ENCODE results near the gene ISG15. TPM values are rescaled to one million over a fixed set of nuclear protein-coding genes. Genes with fewer than 3 reads are reported as not detected.
A peak's percentile ranks its signal among the peaks of the same experiment; 100 is the strongest.

Gene ISG15
- total RNA-seq, 2 donors from 2014 or later: 46.6 to 48.4 TPM

- Histone ChIP-seq H3K9ac (ENCODE audit: extremely low read depth, low read length, poor library complexity, severe bottlenecking) (no peak overlapping the region), H3K36me3 (ENCODE audit: control insufficient read depth, insufficient read depth, low read length) (peaks cover 9% of the 10 kb centered on the region), H3K27ac (ENCODE audit: low read depth, low read length) (peak overlapping the region; percentile 86), H3K9me3 (ENCODE audit: control insufficient read depth, low read length) (no peaks in the 10 kb centered on the region), H3K4me3 (ENCODE audit: low read length) (no peak overlapping the region), H3K27me3 (ENCODE audit: control insufficient read depth, insufficient read depth, low read length, poor library complexity, severe bottlenecking) (peaks cover 4% of the 10 kb centered on the region), H3K4me1 (ENCODE audit: control insufficient read depth, insufficient read depth, low read length) (peaks cover 6% of the 10 kb centered on the region)
- H3K4me3 Mint-ChIP-seq: no peak overlapping the region
- H3K27me3 Mint-ChIP-seq (ENCODE audit: insufficient read depth): peaks cover 31% of the 10 kb centered on the region
- H3K27ac Mint-ChIP-seq: no peak overlapping the region
- H3K9me3 Mint-ChIP-seq: no peaks in the 10 kb centered on the region
- no peak for DNase-seq
- peaks cover 9% of the 10 kb centered on the region for H3K4me1 Mint-ChIP-seq
- 92 to 95% methylated on average over 8 to 11 of the region's 11 CpGs for WGBS, 2 experiments (ENCODE audit: insufficient coverage in 1 of 2, insufficient read length in 1 of 2)
- no peak for TF ChIP-seq CTCF (conservative IDR thresholded peaks at IDR 0.05)
- H3K36me3 Mint-ChIP-seq (ENCODE audit: low read depth): peaks cover 16% of the 10 kb centered on the region
These were observed 18.4 kb downstream of the ISG15 start for GRCh38 chr1:1031659-1032235.

GRCh38 chr1:1032424-1032823 lies 19.1 kb downstream of the ISG15 start:
- Histone ChIP-seq H3K9me3 (ENCODE audit: control insufficient read depth, low read length) (no peaks in the 10 kb centered on the region), H3K27ac (ENCODE audit: low read depth, low read length) (peak overlapping the region; percentile 86), H3K27me3 (ENCODE audit: control insufficient read depth, insufficient read depth, low read length, poor library complexity, severe bottlenecking) (peaks cover 8% of the 10 kb centered on the region), H3K9ac (ENCODE audit: extremely low read depth, low read length, poor library complexity, severe bottlenecking) (no peak overlapping the region), H3K4me3 (ENCODE audit: low read length) (no peak overlapping the region), H3K4me1 (ENCODE audit: control insufficient read depth, insufficient read depth, low read length) (peaks cover 6% of the 10 kb centered on the region), H3K36me3 (ENCODE audit: control insufficient read depth, insufficient read depth, low read length) (peaks cover 6% of the 10 kb centered on the region)
- WGBS, 2 experiments (ENCODE audit: insufficient coverage in 1 of 2, insufficient read length in 1 of 2): 30 to 62% methylated on average over 5 to 16 of the region's 16 CpGs
- Mint-ChIP-seq H3K4me3 (peak overlapping the region; percentile 49), H3K27ac (peak overlapping the region; percentile 75), H3K27me3 (ENCODE audit: insufficient read depth) (peaks cover 36% of the 10 kb centered on the region), H3K9me3 (no peaks in the 10 kb centered on the region), H3K4me1 (peaks cover 7% of the 10 kb centered on the region), H3K36me3 (ENCODE audit: low read depth) (peaks cover 17% of the 10 kb centered on the region)
- no peak for TF ChIP-seq CTCF (conservative IDR thresholded peaks at IDR 0.05)
- peak; percentile 82 for DNase-seq

GRCh38 chr1:1033009-1033587 lies 19.8 kb downstream of the ISG15 start:
- no peak overlapping the region for H3K9ac ChIP-seq (ENCODE audit: extremely low read depth, low read length, poor library complexity, severe bottlenecking)

More at GRCh38 chr1:1033009-1033587, 19.8 kb downstream of the ISG15 start:
- TF ChIP-seq CTCF (conservative IDR thresholded peaks at IDR 0.05): peak; percentile 89
- peak; percentile 99 for DNase-seq
- Histone ChIP-seq H3K27ac (ENCODE audit: low read depth, low read length) (peak overlapping the region; percentile 86), H3K4me3 (ENCODE audit: low read length) (no peak overlapping the region), H3K4me1 (ENCODE audit: control insufficient read depth, insufficient read depth, low read length) (peaks cover 6% of the 10 kb centered on the region), H3K36me3 (ENCODE audit: control insufficient read depth, insufficient read depth, low read length) (no peaks in the 10 kb centered on the region), H3K27me3 (ENCODE audit: control insufficient read depth, insufficient read depth, low read length, poor library complexity, severe bottlenecking) (peaks cover 15% of the 10 kb centered on the region), H3K9me3 (ENCODE audit: control insufficient read depth, low read length) (no peaks in the 10 kb centered on the region)
- no peak overlapping the region for H3K27ac Mint-ChIP-seq
- WGBS, 2 experiments (ENCODE audit: insufficient coverage in 1 of 2, insufficient read length in 1 of 2): 1 to 4% methylated on average over 21 to 73 of the region's 73 CpGs
- H3K4me3 Mint-ChIP-seq: peak overlapping the region; percentile 49
- H3K4me1 Mint-ChIP-seq: peaks cover 7% of the 10 kb centered on the region
- peaks cover 22% of the 10 kb centered on the region for H3K36me3 Mint-ChIP-seq (ENCODE audit: low read depth)
- H3K9me3 Mint-ChIP-seq: no peaks in the 10 kb centered on the region
- H3K27me3 Mint-ChIP-seq (ENCODE audit: insufficient read depth): peaks cover 43% of the 10 kb centered on the region

Data from endodermal cell (in vitro differentiated cells).